ENCODE data around the gene WDPCP. TPM values are rescaled to one million over a fixed set of nuclear protein-coding genes. Genes with fewer than 3 reads are reported as not detected.

WDPCP gene
- total and polyA plus RNA-seq, 2 of the 13 experiments (the other 11 are each of a cell fraction or from before 2014, with no cell fraction given) = 2.9 to 5.2 TPM

DNA sequence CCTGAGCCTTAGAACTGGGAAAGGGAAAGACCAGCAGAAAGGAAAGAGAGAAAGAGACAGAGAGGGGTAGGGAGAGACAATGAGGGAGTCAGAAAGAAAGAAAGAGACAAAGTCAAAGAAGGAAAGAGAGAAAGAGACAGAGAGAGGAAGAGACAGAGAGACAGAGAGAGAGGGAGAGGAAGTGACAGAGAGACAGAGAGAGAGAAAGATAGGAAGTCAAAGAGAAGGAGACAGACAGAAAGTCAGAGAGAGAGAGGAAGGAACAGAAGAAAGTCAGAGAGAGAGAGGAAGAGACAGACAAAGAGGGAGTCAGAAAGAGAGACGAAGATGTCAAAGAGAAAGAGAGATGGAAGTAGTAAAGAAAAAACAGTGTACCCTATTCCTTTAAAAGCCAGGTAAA is 261.8 kb downstream of the WDPCP start:
- POLR2A ChIA-PET = no interaction called here
- Histone ChIP-seq H4K20me1 (ENCODE audit: insufficient read depth, low read length) (no peaks in the 10 kb centered on the region), H3K79me2 (ENCODE audit: insufficient read depth, low read length) (no peaks in the 10 kb centered on the region), H3K36me3 (replicated peaks in 1 of 2; ENCODE audit: control insufficient read depth in 1 of 2, insufficient read depth in 2 of 2, low read length in 2 of 2) (no peaks in the 10 kb centered on the region), H3K4me3 (replicated peaks in 1 of 3; ENCODE audit: insufficient read depth in 1 of 3, low read depth in 2 of 3, low read length in 3 of 3) (no peak overlapping the region), H2AFZ (ENCODE audit: low read length) (no peak overlapping the region), H3K27me3 (ENCODE audit: control insufficient read depth in 1 of 2, insufficient read depth in 2 of 2, low read length in 2 of 2) (no peaks in the 10 kb centered on the region), H3K4me1 (ENCODE audit: insufficient read depth, low read length) (peaks cover 10% of the 10 kb centered on the region; the same call in 1 of the 2 replicates), H3K9ac (ENCODE audit: insufficient read depth, low read depth, low read length) (no peak overlapping the region), H3K4me2 (ENCODE audit: low read depth, low read length) (no peak overlapping the region), H3K9me3 (ENCODE audit: low read length) (no peaks in the 10 kb centered on the region), H3K27ac (ENCODE audit: extremely low read length, insufficient read depth, low read length) (no peak overlapping the region)
- no TSS peak for BruUV-seq (replicated peaks)
- FAIRE-seq = no peak
- intact Hi-C loops (cut with micrococcal nuclease; ENCODE audit: unreplicated experiment) (no loop called here), in situ Hi-C loops (cut with HindIII; ENCODE audit: extremely low pct_ligation_motif_present, low pct_unique_long_range_greater_than_20kb) (no loop called here)
- 63% methylated on average over 1 of the region's 1 CpG for WGBS (ENCODE audit: low lambda C conversion rate)
- CTCF ChIA-PET (ENCODE audit: low intra/inter-chr PET ratio, low total read pairs) = no interaction called here
- no peak for ATAC-seq
- DNase-seq (ENCODE audit: low spot score) = no peak
- no peak for TF ChIP-seq KLF6 (CRISPR knock-in tag; IDR thresholded peaks at IDR 0.05)
- TF ChIP-seq RFXAP (CRISPR knock-in tag; IDR thresholded peaks at IDR 0.05; ENCODE audit: borderline replicate concordance) = no peak
- TF ChIP-seq MYC (CRISPR knock-in tag; IDR thresholded peaks at IDR 0.05; ENCODE audit: borderline replicate concordance) = no peak
- TF ChIP-seq ZNF382 (CRISPR knock-in tag; IDR thresholded peaks at IDR 0.05; ENCODE audit: borderline replicate concordance) = no peak
- TF ChIP-seq ZFP36L2 (CRISPR knock-in tag; IDR thresholded peaks at IDR 0.05) = no peak
- TF ChIP-seq ZNF180 (CRISPR knock-in tag; IDR thresholded peaks at IDR 0.05; ENCODE audit: borderline replicate concordance, low read depth) = no peak
- 0 out of 2 replicates have a peak, but pooled peaks have one; percentile 22 for TF ChIP-seq FOXA1 (IDR thresholded peaks at IDR 0.05)
- TF ChIP-seq FOXA1 (CRISPR knock-in tag; IDR thresholded peaks at IDR 0.05) = no peak
- TF ChIP-seq, protein P1, sequence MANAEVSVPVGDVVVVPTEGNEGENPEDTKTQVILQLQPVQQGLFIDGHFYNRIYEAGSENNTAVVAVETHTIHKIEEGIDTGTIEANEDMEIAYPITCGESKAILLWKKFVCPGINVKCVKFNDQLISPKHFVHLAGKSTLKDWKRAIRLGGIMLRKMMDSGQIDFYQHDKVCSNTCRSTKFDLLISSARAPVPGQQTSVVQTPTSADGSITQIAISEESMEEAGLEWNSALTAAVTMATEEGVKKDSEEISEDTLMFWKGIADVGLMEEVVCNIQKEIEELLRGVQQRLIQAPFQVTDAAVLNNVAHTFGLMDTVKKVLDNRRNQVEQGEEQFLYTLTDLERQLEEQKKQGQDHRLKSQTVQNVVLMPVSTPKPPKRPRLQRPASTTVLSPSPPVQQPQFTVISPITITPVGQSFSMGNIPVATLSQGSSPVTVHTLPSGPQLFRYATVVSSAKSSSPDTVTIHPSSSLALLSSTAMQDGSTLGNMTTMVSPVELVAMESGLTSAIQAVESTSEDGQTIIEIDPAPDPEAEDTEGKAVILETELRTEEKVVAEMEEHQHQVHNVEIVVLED (CRISPR knock-in tag; IDR thresholded peaks at IDR 0.05; ENCODE audit: borderline replicate concordance) = no peak
- TF ChIP-seq SAFB2 (CRISPR knock-in tag; IDR thresholded peaks at IDR 0.05; ENCODE audit: borderline replicate concordance, low read depth) = no peak
- TF ChIP-seq MLX (CRISPR knock-in tag; IDR thresholded peaks at IDR 0.05) = no peak
- no peak for TF ChIP-seq ZNF558 (CRISPR knock-in tag; IDR thresholded peaks at IDR 0.05; ENCODE audit: borderline replicate concordance)
- TF ChIP-seq BCL6 (CRISPR knock-in tag; IDR thresholded peaks at IDR 0.05) = no peak
- 0 out of 2 replicates have a peak, but pooled peaks have one; percentile 56 for TF ChIP-seq PLRG1 (conservative IDR thresholded peaks at IDR 0.05)
- TF ChIP-seq PATZ1 (CRISPR knock-in tag; IDR thresholded peaks at IDR 0.05) = no peak
- TF ChIP-seq ZNF282 (IDR thresholded peaks at IDR 0.05; ENCODE audit: partially characterized antibody) = peak; percentile 70
- no peak for TF ChIP-seq RELA (CRISPR knock-in tag; IDR thresholded peaks at IDR 0.05)
- 0 out of 2 replicates have a peak, but pooled peaks have one; percentile 72 for TF ChIP-seq ARNT (IDR thresholded peaks at IDR 0.05)
- TF ChIP-seq RAD51 (IDR thresholded peaks at IDR 0.05; ENCODE audit: borderline replicate concordance) = no peak
- no peak for TF ChIP-seq ZNF546 (CRISPR knock-in tag; conservative IDR thresholded peaks at IDR 0.05)
- no peak for TF ChIP-seq ZNF510 (CRISPR knock-in tag; IDR thresholded peaks at IDR 0.05; ENCODE audit: low read depth)
- no peak for TF ChIP-seq ZSCAN30 (CRISPR knock-in tag; IDR thresholded peaks at IDR 0.05)
- no peak for TF ChIP-seq SOX13 (IDR thresholded peaks at IDR 0.05)
- no peak for TF ChIP-seq SOX13 (CRISPR knock-in tag; conservative IDR thresholded peaks at IDR 0.05 in 1 of 2, IDR thresholded peaks at IDR 0.05 in 1 of 2)
- TF ChIP-seq PCBP1 (IDR thresholded peaks at IDR 0.05; ENCODE audit: borderline replicate concordance, low read depth, low read length) = no peak

Data from HepG2 (cell line).